Stimulated activated CD8-positive, alpha-beta memory T cell treated with anti-CD3 and anti-CD28 coated beads, Interleukin-4, amount 100 ng/mL, for 48 hours (primary cell): ENCODE data around the gene RNF34.
A peak's percentile ranks its signal among the peaks of the same experiment; 100 is the strongest.

Source experiments
- DNase-seq: peaks from one replicate; pipeline ENCODE4 v3.0.0-alpha.2; 2020

RNF34 gene

DNA sequence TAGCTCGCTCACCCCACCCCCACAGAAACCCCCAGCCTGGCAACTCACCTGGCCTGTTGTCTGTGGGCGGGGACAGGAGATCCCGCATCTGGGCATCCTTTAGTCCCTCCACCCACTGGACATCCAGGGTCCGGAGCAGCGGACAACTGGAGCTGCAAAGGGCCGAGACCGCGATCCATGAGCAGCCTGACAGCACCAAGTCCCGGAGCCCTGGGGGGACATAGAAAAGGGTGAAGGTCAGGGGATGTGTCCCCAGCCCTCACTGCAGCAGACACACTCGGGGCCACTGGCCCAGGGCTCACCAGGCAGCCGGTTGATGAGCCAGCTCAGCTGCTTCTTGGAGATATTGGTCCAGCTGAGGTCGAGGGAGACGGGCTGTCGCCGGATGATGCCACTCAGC, 40.9 kb downstream of the RNF34 start:
- no peak for DNase-seq

DNA sequence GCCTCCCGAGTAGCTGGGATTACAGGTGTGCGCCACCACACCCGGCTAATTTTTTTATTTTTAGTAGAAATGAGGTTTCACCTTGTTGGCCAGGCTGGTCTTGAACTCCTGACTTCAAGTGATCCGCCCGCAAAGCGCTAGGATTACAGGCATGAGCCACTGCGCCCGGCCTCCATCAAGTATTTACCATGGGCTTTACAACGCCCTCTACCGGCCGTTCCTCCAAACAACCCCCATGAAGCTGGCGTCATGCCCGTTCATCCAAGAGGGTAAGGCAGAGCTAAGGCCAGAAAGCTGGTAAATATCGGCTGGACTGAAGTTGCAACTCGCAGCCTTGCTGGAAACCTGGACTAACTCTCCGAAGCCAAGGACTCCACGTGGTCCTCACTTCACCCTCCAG, 41.6 kb downstream of the RNF34 start:
- no peak for DNase-seq

DNA sequence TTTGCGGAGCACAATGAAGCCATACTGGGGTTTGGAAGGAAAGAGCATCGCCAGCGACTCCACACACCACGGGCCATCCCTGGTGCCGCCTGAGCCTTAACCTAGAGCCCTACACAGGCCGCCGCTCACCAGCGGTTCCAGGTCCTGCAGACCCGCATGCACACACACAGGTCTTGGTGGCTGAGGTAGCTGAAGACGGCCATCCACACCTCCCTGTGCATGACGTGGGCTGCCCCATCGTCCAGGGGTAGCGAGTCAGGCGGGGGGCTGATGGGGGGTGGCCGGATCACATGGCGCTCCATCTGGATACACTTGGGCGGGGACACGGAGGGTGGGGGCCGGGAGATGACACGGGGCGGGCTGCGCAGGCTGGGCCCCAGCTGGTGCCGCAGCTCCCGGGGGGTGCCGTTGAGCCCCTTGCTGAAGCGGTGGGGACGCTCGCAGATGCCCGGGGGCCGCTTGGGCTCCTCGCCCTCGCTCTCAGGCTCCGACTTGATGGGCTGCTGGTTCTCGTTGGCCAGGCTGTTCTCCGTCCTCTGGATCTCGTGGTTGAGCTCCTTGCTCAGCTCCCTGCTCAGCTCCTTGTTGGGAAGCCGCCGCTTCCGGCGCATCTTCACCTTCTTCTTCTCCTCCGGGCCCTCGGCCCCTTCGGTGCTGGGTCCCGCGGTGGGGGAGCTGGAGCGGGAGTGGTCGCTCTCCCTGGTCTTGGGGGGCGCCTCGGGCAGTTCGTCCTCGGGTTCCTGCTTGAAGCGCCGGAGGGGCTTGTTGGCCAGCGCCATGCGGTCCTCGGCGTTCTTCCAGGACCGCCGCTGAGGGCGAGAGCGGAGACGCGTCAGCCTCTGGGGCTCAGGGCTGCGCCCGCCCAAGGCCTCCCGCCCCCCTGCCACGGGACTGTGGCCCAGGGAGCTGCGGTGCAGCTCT, 42.4 kb downstream of the RNF34 start:
- no peak for DNase-seq

DNA sequence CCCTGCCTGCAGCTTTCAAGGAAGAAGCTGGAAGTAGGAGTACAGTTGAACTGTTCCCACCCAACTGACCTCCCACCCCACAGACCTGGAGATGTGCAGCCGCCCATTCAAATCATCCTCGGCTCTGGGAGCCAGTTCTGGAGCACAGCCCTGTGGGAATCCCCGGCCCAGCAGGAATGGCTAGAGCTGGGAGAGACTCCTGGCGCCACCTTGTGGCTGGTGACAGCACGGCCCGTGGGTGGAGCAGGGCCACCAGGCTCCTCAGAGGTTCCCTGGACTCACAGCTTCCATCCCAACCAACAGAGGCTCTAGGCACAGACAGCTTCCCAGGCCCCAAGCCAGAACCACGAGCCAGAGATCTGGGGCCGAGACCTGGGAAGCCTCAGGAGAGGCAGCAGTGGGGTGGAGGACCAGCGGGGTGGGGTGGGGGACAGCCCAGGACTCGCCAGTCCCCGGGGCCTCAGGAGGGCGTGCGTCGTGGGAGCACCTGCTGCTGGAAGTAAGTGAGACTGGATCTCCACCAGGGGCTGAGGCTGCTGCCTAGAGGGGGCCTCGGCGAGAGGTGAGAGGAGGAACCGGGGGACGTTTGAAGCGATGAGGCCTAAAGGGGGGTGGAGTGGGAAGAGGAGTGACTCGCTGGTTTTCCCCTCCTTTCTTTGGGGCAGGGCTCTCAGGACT, 43.4 kb downstream of the RNF34 start:
- DNase-seq = peak; percentile 85

DNA sequence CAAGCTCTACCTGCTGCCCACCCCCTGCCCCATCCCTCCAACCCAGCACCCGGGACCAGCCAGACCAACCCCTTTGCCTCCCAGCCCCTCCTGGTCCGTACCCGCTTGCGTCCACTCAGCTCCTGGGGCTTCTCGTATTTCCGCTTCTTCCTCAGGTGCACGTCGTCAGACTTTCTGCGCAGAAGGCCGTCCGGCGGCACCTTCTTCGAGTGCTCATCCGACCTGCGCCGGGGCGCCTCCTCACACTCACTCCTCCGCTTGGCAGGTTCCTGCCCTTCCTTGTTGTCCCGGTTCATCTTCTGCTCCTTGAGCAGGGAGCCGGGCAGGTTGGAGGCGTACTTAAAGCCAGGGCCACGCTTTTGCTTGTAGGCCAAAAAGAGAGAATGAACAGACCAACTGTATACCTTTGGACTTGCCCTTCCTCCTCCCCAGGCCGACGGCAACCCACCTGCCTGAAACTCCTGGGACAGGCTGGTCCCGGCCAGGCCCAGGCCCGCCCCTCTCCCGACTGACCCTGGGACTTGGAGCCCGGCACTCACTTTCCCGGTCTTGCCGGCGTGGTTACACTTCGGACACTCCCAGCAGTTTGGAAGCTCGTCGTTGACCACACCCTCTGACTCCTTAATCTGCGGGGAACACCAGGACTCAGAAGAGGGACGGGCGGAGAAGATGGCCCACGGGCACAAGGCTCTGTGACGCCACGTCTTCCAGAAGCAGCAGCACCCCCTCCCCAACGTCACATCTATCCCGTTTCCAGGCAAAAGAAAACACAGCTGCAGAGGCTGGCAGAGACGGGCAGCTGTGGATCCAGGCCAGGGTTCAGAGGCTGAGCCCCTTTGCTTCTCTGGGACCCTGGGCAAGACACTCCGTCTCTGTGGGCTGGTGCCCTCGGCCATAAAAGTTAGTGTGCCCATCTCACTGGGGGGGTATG, 44.3 kb downstream of the RNF34 start:
- DNase-seq = no peak

DNA sequence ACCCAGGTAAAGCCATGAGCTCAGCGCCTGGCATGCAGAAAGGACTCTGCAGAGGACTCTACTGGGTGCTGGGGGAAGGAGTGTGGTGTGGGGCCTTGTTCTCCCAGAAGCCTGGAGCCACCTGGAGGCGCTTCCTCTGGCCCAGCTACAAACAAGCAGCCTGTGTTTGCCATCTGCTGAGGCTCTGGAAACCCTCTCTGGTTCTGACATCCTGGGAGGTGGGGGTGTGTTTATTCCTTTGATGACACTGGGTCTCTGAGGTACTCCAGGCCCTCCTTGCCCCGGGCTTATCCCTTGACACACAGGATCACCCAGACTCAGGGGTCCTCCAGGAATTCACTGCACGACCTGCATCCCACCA, 44.9 kb downstream of the RNF34 start:
- DNase-seq = no peak

DNA sequence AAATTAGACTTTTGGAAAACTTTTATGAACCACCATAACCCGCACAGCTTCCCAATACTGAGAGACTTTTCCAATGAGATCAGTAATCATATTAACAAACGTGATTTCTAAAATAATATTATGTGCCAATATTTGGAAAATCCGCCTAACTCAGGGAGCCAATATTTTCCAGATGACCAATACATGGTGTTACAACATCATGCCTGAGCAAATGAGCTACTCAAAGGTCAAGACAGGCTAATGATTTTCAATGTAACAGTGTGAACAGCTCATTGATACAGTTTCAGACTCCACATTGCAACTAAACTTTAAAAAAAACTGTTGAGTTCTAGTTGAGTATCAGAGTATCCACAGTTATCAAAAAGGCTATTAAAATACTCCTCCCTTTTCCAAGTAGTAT, 46.8 kb downstream of the RNF34 start:
- no peak for DNase-seq

DNA sequence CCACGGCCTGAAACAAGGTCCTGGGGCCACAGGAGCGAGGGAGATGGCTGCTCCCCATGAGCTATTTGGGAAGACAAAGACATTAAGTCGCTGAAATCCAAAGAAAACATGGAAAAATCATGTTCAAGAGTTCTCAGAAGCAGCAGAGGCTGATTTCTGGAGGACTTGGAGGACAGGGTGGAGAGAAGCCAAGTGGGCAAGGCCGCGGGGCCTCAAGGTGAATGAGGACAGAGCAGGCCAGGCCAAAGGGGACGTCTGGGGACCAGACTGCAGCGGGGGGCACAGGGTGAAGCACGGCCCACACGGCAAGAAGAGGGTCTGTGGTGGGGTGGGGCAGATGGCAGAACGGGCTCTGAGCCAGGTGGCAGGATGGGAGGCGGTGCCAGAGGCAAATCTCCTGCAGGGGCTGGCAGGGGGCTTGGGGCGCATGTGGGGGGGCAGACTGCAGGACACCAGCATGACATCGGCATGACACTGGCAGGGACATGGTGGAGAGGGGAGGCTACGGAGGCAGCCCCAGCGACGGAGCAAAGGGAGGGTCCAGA, 48.9 kb downstream of the RNF34 start:
- DNase-seq = no peak

DNA sequence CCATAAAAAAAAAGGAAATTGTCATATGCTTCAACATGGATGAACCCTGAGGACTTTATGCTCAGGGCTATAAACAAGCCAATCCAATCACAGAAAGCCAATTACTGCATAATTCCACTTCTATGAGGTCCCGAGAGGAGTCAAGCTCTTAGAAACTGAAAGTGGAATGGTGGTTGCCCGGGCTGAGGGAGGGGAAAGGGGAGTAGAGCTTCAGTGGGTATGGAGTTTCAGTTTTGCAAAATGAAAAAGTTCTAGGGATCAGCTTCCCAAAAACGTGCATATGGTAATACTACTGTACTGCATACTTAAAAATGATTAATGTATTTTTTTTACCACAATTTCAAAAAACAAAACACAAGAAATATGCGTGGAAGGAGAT, 52.0 kb downstream of the RNF34 start:
- DNase-seq = no peak

DNA sequence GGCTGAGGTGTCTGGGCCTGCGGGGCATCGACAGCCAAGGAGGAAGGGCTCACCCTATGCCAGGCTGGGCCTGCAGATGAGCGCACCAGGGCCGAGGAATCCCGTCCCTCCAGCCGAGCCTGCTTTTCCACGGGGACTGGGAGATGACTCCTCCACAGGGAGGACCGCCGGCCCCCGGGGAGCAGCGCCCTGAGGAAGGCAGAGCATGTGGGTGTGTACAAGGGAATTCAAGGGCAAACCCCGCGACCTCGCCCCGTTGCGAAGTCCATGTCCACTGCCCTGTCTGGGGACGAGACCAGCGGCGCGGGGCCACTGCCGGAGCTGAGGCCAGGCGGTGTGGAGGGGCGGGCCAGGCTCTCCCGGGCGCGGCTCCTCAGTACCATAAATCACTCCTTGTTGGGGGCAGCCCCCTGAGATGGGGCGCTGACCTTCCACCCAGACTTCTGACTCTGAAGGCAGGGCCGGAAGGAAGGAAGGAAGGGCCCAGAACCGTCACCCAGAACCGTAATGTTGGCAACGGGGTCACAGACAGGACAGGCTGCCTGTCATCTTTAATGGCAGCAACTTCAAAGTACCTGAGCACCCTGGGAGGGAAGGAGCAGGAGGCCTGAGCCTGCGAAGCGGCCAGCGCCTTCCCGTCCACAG, 52.5 kb downstream of the RNF34 start:
- no peak for DNase-seq

DNA sequence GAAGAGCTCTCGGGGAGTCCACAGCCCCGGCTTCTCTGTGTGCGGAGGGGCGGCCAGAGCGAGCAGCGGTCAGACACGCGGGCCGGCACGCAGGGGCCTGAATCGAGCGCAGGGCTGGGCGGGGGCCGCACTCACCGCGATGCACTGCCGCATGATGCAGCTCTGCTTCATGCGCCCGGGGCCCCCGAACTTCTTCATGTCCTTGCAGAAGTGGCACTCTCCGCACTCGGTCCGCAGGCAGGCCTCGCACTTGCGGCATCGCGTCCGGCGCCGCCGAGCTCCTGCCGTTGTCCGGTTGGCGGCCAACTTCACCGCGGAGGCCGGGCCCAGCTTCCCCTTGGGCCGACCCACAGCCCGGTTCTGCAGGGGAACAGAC, 53.1 kb downstream of the RNF34 start:
- no peak for DNase-seq

DNA sequence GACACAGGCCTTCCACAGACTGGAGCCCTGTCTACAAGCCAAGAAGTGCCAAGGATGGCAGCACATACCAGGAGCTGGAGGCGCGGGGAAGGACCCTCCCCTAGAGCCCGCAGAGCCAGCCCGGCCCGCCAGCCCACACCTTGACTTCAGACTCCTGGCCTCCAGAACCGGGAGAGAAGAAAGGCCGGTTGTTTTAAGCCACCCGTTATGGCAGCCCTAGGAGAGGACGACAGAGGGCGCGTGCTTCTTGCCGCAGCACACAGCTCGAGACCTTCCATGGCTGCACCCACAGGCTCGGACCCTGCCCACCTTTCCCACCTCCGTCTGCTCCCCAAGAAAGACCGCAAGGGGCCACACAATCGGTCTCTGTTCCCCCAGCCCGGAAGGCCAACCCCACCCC, 53.7 kb downstream of the RNF34 start:
- no peak for DNase-seq

DNA sequence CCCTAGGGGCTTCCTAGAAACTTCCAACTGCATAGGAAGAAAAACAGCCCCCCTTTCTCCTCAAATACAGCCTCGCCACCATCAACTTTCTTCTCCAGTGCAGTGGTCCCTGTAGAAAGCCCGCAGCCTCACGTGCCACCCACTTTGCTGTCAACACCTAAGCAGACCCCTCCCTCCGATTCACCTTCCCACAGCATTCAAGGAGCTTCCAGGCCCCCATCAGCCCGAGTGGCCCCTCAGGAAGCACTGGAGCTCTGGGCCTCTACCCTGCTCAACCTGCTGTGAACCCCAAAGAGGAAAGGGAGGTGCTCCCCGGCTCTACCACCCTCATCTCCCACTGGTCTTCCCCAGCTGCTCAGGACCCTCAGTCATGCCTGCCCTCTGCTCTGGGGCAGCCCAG, 55.0 kb downstream of the RNF34 start:
- DNase-seq = no peak

DNA sequence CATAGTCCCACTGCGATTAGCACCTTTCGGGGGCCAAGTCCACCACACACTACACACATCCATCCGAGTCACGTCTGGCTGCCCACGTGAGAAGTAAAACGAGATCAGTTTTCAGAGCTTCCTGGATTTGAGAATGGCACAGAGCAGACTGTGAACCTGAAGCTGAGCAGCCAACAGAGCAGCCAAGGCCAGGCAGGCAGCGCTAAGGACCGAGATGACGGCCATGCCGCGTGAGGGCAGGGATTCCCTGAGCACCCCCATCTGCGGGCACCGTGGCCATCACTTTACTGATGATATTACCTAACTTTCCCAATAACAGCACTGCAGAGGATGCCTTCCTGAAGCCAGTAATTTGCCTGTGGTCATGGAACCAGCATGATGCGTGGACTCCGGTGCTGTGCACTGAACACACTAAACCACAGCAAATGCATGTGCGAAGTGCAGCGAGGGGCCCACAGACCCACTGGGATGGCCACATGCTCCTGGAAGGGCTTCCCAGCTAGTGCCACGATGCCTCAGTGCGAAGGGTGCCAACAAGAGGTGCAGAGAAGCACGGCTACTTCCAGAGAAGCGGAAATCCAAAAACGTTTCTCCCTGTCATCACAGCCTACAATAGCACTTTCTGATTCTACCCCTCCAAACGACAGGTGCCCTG, 56.0 kb downstream of the RNF34 start:
- DNase-seq = no peak

DNA sequence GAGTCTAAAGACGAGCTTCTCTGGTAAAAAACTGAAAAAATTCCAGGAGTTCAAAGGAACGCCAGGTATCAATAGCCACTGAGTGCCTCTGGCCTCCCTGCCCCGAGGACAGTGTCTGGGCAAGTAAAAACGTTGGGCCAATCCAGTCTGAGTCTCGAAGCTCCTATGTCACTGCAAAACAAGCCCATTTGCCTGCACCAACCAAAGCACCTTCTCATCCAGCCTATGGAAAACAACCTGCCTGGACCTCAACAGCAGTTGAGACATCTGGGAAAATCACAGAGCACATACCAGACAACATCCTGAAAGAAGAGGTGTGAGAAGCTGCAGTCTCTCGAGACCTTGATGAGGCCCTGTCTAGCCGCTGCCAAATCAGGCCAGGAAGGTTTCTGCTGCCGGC, 56.6 kb downstream of the RNF34 start:
- no peak for DNase-seq

DNA sequence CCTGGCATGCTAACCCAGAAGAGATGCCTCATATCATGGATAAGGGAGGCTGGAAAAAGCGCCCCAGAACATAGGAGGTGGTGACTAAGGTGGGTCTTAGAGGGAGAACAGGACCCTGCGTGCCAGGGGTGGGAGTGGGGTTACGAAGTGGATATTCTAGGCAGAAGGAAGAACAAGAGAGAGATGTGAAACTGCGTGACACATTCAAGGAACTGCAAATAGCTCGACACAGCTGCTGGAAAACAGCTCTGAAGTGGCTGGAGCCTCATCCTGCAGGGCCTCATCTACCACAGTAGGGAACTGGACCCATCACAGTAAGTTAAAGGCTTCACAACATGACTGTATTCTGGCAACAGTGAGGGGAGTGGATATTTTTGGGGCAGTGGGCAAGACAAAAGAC, 61.1 kb downstream of the RNF34 start:
- no peak for DNase-seq

DNA sequence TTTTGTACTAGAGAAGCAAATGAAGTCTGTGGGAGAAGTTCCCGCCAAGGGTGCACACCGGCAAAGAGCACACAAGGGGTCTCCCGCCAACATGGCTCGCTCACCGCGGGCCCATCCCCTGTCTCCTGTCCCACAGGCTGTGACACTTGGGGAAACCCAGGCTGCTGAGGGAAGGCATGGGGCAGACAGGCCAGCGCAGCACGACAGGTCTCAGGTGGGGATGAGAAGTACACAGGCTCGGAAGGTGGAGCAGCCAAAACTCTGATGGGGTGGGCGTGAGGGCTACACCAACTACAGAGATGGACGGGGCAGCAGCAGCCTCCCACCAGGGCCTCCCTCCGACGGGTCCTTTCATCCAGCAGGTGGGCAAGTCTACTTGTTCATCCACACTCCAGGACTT, 64.4 kb downstream of the RNF34 start:
- DNase-seq = no peak

DNA sequence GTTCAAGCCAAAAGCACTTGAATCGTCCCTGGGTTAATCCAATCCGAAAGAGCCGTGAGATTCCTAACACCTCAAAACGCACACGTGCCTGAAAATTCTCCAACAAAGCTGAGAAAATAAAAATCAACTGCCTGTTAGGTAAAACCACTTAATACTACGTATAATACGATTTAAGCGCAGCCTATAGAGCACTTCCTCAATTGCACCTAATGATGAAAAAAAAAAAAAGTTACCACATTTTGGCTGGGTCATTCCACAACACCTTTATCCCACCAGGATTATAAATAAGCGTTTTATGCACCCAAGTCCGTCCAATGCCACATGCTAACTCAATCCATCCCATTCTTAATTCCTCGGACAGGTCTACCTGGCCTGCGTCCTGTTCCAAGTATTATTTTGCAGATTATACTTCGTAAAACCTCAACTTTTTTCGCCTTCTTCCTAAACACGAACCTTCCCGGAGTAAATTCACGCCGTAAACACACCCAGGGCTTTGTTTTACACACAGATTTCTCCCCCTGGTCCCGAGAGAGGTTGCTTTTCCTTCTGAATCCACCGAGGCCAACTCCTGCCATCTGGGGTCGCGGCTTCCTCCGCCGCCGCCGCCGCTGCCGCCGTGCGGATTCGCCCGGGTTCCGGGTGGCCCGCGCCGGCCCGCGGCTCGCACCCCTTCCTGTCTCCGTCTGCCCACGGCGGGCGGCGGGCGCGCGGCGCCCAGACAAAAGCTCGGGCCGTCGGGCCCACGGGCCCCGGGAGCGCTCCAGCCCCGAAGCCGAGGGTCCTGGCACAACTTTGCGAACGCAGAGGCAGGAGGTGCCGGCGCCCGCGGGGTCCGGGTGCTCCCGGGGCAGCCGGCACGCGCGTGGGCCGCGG, 66.2 kb downstream of the RNF34 start:
- DNase-seq = peak; percentile 60

DNA sequence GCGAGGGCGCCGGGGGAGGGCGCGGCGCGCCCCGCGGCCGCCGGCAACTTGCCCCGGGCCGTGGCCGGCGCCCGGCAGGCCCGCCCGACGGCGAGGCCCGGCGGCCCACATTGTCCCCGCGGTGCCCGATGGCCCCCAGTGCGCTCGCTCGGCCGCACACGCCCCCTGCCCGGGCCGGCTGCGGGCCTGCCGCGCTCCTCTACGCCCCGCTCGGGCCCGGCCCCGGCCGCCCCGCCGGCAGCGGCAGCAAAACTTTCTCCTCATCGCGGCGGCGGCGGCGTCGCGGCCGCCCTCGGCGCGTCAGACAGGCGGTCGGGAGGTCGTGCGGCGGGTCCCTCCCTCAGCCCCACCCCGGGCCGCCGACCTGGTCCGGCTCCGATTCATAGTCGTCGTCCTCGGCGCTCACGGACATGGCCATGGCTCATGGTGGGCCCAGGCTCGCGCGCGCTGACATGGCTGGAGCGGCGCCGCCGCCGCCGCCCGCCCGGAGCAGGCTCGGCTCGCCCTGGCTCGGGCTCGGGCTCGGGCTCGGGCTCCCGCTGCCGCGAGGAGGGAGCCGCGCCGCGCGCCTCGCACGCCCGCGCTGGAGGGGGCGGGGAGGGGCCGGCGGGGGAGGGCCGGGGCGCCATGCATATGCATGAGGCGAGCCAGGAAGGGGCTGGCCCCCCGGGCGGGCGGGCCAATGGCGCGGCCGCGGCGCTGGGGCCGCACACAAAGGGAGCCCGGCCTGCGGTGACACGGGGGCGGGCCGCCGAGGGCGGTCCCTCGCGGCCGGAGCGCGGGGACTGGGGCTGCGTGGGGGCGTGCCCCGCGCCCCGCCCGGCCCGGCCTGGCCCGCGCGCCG, 67.1 kb downstream of the RNF34 start:
- peak; percentile 90 for DNase-seq
